A549 (cell line): ENCODE measurements around the gene PCCB.

Experiments used
- CHD2 ChIP-seq: fragments of 150-350 bp; IDR thresholded peaks from 2 replicates; pipeline ENCODE4 v1.6.1; 2014; ENCODE audit warnings: low read length; ENCODE audit not compliant: partially characterized antibody
- CTCF ChIP-seq: fragments of >200 bp; sonication (Bioruptor Twin); formaldehyde crosslinking; IDR thresholded peaks from 3 replicates; pipeline ENCODE4 v1.5.1; 2016
- E2F6 ChIP-seq: IDR thresholded peaks from 2 replicates; pipeline ENCODE4 v1.6.1; 2012; ENCODE audit warnings: low read depth, borderline replicate concordance
- ELK1 ChIP-seq: fragments of 150-350 bp; IDR thresholded peaks from 2 replicates; pipeline ENCODE4 v1.6.1; 2014; ENCODE audit warnings: low read depth, mild to moderate bottlenecking, low read length
- HES2 ChIP-seq: fragments of >200 bp; sonication (Bioruptor Twin); formaldehyde crosslinking; IDR thresholded peaks from 2 replicates; pipeline ENCODE4 v1.6.1; 2016
- MAFK ChIP-seq: fragments of 450-650 bp; IDR thresholded peaks from 2 replicates; pipeline ENCODE4 v1.6.1; 2014; ENCODE audit not compliant: partially characterized antibody
- MAX ChIP-seq: IDR thresholded peaks from 2 replicates; pipeline ENCODE4 v1.6.1; 2012
- NR3C1 ChIP-seq: fragments of >200 bp; sonication (Bioruptor Twin); formaldehyde crosslinking; IDR thresholded peaks from 3 replicates; pipeline ENCODE4 v1.6.1; 2017
- PHF8 ChIP-seq: fragments of 200-600 bp; sonication (generic); IDR thresholded peaks from 2 replicates; pipeline ENCODE4 v1.6.1; 2016; ENCODE audit warnings: low read depth, mild to moderate bottlenecking, antibody characterized with exemption, moderate library complexity, borderline replicate concordance
- RFX5 ChIP-seq: fragments of 450-650 bp; IDR thresholded peaks from 2 replicates; pipeline ENCODE4 v1.7.1; 2014; ENCODE audit warnings: antibody characterized with exemption, mild to moderate bottlenecking, moderate library complexity
- USF2 ChIP-seq: fragments of 450-650 bp; IDR thresholded peaks from 2 replicates; pipeline ENCODE4 v1.6.1; 2014; ENCODE audit warnings: antibody characterized with exemption

- TF ChIP-seq CTCF (no peak), E2F6 (no peak), NR3C1 (no peak), MAX (no peak), RFX5 (no peak), ELK1 (no peak), CHD2 (no peak), USF2 (no peak), PHF8 (no peak), HES2 (no peak), MAFK (no peak)
Observed at GRCh38 chr3:136267235-136267634, 17.1 kb downstream of the PCCB start.
